GM18526 (cell line): Measurements from ENCODE around the gene SOD1.

Experiments used
- POLR2A ChIP-seq: IDR thresholded peaks from 3 replicates; pipeline ENCODE4 v1.6.1; 2011; ENCODE audit not compliant: insufficient read length; ENCODE audit errors: extremely low read depth

The SOD1 gene

GRCh38 chr21:31710586-31710985 lies 51.1 kb downstream of the SOD1 start:
- TF ChIP-seq POLR2A = no peak

GRCh38 chr21:31711326-31711725 lies 51.8 kb downstream of the SOD1 start:
- TF ChIP-seq POLR2A = no peak

- no peak for TF ChIP-seq POLR2A
Observed at GRCh38 chr21:31711745-31712285, 52.3 kb downstream of the SOD1 start.

GRCh38 chr21:31713115-31713514 lies 53.6 kb downstream of the SOD1 start:
- TF ChIP-seq POLR2A = no peak

- TF ChIP-seq POLR2A = no peak
Observed at GRCh38 chr21:31713973-31714740, 54.7 kb downstream of the SOD1 start.

GRCh38 chr21:31714741-31715365 lies 55.4 kb downstream of the SOD1 start:
- TF ChIP-seq POLR2A = no peak

- TF ChIP-seq POLR2A = no peak
Observed at GRCh38 chr21:31716106-31716505, 56.6 kb downstream of the SOD1 start.
